Pancreas (tissue), 10 donors: ENCODE data around the gene HERC6. TPM values are rescaled to one million over a fixed set of nuclear protein-coding genes. Genes with fewer than 3 reads are reported as not detected.
"Not testable (repeated sequence)": the region's sequence is repeated elsewhere in the genome, so short reads cannot be mapped to it uniquely, and the experiment has no call there.

Source experiments
- ATAC-seq, 4 donors: fragments of 200-7000 bp; cut with Tn5 transposase; one replicate each; pipeline versions ENCODE4 v1.8.0 to v1.9.1; 2020; ENCODE audit warnings: mild to moderate bottlenecking in 4 of 4, moderate library complexity in 4 of 4
- DNase-seq, 6 donors: peaks; one replicate each; pipeline ENCODE4 v3.0.0-alpha.2; 2020
- FAIRE-seq: peaks from 2 replicates; lab custom pipeline; 2012; peaks lifted over from hg19 to GRCh38; lab: Jason Lieb, UNC
- H3K27ac ChIP-seq, 4 donors: fragments of 200-600 bp; sonication (generic); 1 replicate in 3 of 4; 2 replicates in 1 of 4; pipeline versions ENCODE4 v1.5.0 to v1.8.0; 2020
- H3K27me3 ChIP-seq, 4 donors: fragments of 200-600 bp; one replicate each; pipeline ENCODE4 v1.8.0; 2021
- H3K36me3 ChIP-seq, 3 donors: fragments of 200-600 bp; sonication (generic) in 1 of 3; one replicate each; pipeline versions ENCODE4 v1.5.0 to v1.8.0; 2020 to 2021
- H3K4me1 ChIP-seq, 3 donors: fragments of 200-600 bp; one replicate each; pipeline ENCODE4 v1.8.0; 2021
- H3K4me3 ChIP-seq, 4 donors: fragments of 200-600 bp; sonication (generic) in 2 of 4; one replicate each; pipeline versions ENCODE4 v1.5.0 to v1.8.0; 2020 to 2021
- H3K9me3 ChIP-seq, 4 donors: fragments of 200-600 bp; one replicate each; pipeline ENCODE4 v1.8.0; 2021
- CTCF ChIP-seq, 4 donors: fragments of 200-600 bp; sonication (generic) in 3 of 4; IDR thresholded peaks; one replicate each; pipeline versions ENCODE4 v1.5.0 to v1.8.0; 2021; ENCODE audit warnings: antibody characterized with exemption in 4 of 4
- WGBS, 2 donors: extraction: QIAGEN DNeasy Blood & Tissue Kit; methylation state at CpG; one replicate each; pipeline ENCODE4 v1.1.7; 2013; 5-methylcytosine and 5-hydroxymethylcytosine counted together
- intact Hi-C, 3 donors: fragments of 100-400 bp; cut with DNase I; formaldehyde crosslinking; loops; one replicate each; pipeline versions ENCODE4 v1.11.1 to v1.14.2; 2022
- polyA plus RNA-seq, 2 donors: library from polyadenylated mRNA; stranded (reverse); fragments of 200-250 nt; gene quantifications; one replicate each; pipeline ENCODE4 v1.2.3, GENCODE V29; 2013
- total RNA-seq, 6 donors: library from RNA; stranded (reverse); fragmentation: NEBNext Ultra II Directional in 4 of 6; extraction: Animal tissue kit (Norgen Biotek cat#: 25700) in 4 of 6; gene quantifications; one replicate each; pipeline versions ENCODE4 v1.2.1 to v1.2.4, GENCODE V29; 2021 to 2023
- donor health status: healthy with polysubstance abuse.
- donor health status: DM: no; HTN: no; CAD: no; lungs with moderate emphysema.
- donor health status: DM: no; HTN: no; CAD: no.
- donor health status: control.
- donor health status: control.
- donor health status: Bipolar disorder and iron deficiency.
- donor health status: DM: yes; HTN: yes; CAD: no.
- donor health status: DM: no; HTN: no; CAD: no.
- donor health status: DM: no; HTN: no; CAD: no.
- donor health status: DM: yes; HTN: yes; CAD: no.

Gene HERC6
- total and polyA plus RNA-seq, 8 donors: 2.6 to 8.3 (median 4.6) TPM

- H3K36me3 ChIP-seq: no peaks in the 10 kb centered on the region
- no peak for DNase-seq
- H3K4me1 ChIP-seq: no peaks in the 10 kb centered on the region
- ATAC-seq: no peak
- no peak for TF ChIP-seq CTCF (IDR thresholded peaks at IDR 0.05)
- intact Hi-C loops: no loop called here
- H3K27me3 ChIP-seq: no peaks in the 10 kb centered on the region
- H3K27ac ChIP-seq: no peak overlapping the region
- FAIRE-seq: no peak
- 90 to 93% methylated on average over 10 of the region's 10 CpGs for WGBS, 2 donors
- no peaks in the 10 kb centered on the region for H3K9me3 ChIP-seq
- no peak overlapping the region for H3K4me3 ChIP-seq
Measured at GRCh38 chr4:88359558-88359957, 19.1 kb upstream of the HERC6 start.

GRCh38 chr4:88360256-88360655 is 18.4 kb upstream of the HERC6 start:
- DNase-seq (no peak), FAIRE-seq (no peak), ATAC-seq (no peak)
- Histone ChIP-seq H3K27me3 (no peaks in the 10 kb centered on the region), H3K9me3 (no peaks in the 10 kb centered on the region), H3K27ac (no peak overlapping the region), H3K4me3 (no peak overlapping the region), H3K36me3 (no peaks in the 10 kb centered on the region), H3K4me1 (no peaks in the 10 kb centered on the region)
- TF ChIP-seq CTCF (IDR thresholded peaks at IDR 0.05): no peak
- intact Hi-C loops: no loop called here
- WGBS, 2 donors: 86 to 92% methylated on average over 6 of the region's 7 CpGs

- FAIRE-seq: no peak
- intact Hi-C loops: no loop called here
- Histone ChIP-seq H3K36me3 (no peaks in the 10 kb centered on the region), H3K4me3 (no peak overlapping the region), H3K9me3 (no peaks in the 10 kb centered on the region), H3K27ac (no peak overlapping the region), H3K4me1 (no peaks in the 10 kb centered on the region), H3K27me3 (no peaks in the 10 kb centered on the region)
- ATAC-seq: no peak
- no peak for TF ChIP-seq CTCF (IDR thresholded peaks at IDR 0.05)
- DNase-seq: no peak
- 89 to 90% methylated on average over 16 of the region's 16 CpGs for WGBS, 2 donors
Measured at GRCh38 chr4:88360791-88361190, 17.9 kb upstream of the HERC6 start.

GRCh38 chr4:88361217-88361773 is 17.4 kb upstream of the HERC6 start:
- ATAC-seq, H3K27me3 ChIP-seq, H3K4me1 ChIP-seq, intact Hi-C loops, H3K9me3 ChIP-seq, H3K36me3 ChIP-seq, H3K27ac ChIP-seq, H3K4me3 ChIP-seq, DNase-seq, FAIRE-seq: not testable (repeated sequence)
- 88 to 89% methylated on average over 18 of the region's 18 CpGs for WGBS, 2 donors

GRCh38 chr4:88366460-88366859 is 12.2 kb upstream of the HERC6 start:
- Histone ChIP-seq H3K4me3 (no peak overlapping the region), H3K9me3 (no peaks in the 10 kb centered on the region), H3K27me3 (no peaks in the 10 kb centered on the region), H3K36me3 (no peaks in the 10 kb centered on the region), H3K27ac (no peak overlapping the region), H3K4me1 (no peaks in the 10 kb centered on the region)
- ATAC-seq: no peak
- no peak for DNase-seq
- no peak for TF ChIP-seq CTCF (IDR thresholded peaks at IDR 0.05)
- no peak for FAIRE-seq
- intact Hi-C loops: loop anchor here in 1 of 3 donors (5.0 kb wide), 1 partner anchor 151 kb away; no protein-coding TSS in a partner anchor
- WGBS, 2 donors: 84 to 88% methylated on average over 2 of the region's 2 CpGs
